Pancreas (tissue), 10 donors: Measurements from ENCODE around the gene PTGER3. TPM values are rescaled to one million over a fixed set of nuclear protein-coding genes. Genes with fewer than 3 reads are reported as not detected.
"Not testable (repeated sequence)": the region's sequence is repeated elsewhere in the genome, so short reads cannot be mapped to it uniquely, and the experiment has no call there.

Experiments used
- ATAC-seq, 4 donors: fragments of 200-7000 bp; cut with Tn5 transposase; one replicate each; pipeline versions ENCODE4 v1.8.0 to v1.9.1; 2020; ENCODE audit warnings: mild to moderate bottlenecking in 4 of 4, moderate library complexity in 4 of 4
- DNase-seq, 6 donors: peaks; one replicate each; pipeline ENCODE4 v3.0.0-alpha.2; 2020
- FAIRE-seq: peaks from 2 replicates; lab custom pipeline; 2012; peaks lifted over from hg19 to GRCh38; lab: Jason Lieb, UNC
- H3K27ac ChIP-seq, 4 donors: fragments of 200-600 bp; sonication (generic); 1 replicate in 3 of 4; 2 replicates in 1 of 4; pipeline versions ENCODE4 v1.5.0 to v1.8.0; 2020
- H3K27me3 ChIP-seq, 4 donors: fragments of 200-600 bp; one replicate each; pipeline ENCODE4 v1.8.0; 2021
- H3K36me3 ChIP-seq, 3 donors: fragments of 200-600 bp; sonication (generic) in 1 of 3; one replicate each; pipeline versions ENCODE4 v1.5.0 to v1.8.0; 2020 to 2021
- H3K4me1 ChIP-seq, 3 donors: fragments of 200-600 bp; one replicate each; pipeline ENCODE4 v1.8.0; 2021
- H3K4me3 ChIP-seq, 4 donors: fragments of 200-600 bp; sonication (generic) in 2 of 4; one replicate each; pipeline versions ENCODE4 v1.5.0 to v1.8.0; 2020 to 2021
- H3K9me3 ChIP-seq, 4 donors: fragments of 200-600 bp; one replicate each; pipeline ENCODE4 v1.8.0; 2021
- WGBS, 2 donors: extraction: QIAGEN DNeasy Blood & Tissue Kit; methylation state at CpG; one replicate each; pipeline ENCODE4 v1.1.7; 2013; 5-methylcytosine and 5-hydroxymethylcytosine counted together
- intact Hi-C, 3 donors: fragments of 100-400 bp; cut with DNase I; formaldehyde crosslinking; loops; one replicate each; pipeline versions ENCODE4 v1.11.1 to v1.14.2; 2022
- polyA plus RNA-seq, 2 donors: library from polyadenylated mRNA; stranded (reverse); fragments of 200-250 nt; gene quantifications; one replicate each; pipeline ENCODE4 v1.2.3, GENCODE V29; 2013
- total RNA-seq, 6 donors: library from RNA; stranded (reverse); fragmentation: NEBNext Ultra II Directional in 4 of 6; extraction: Animal tissue kit (Norgen Biotek cat#: 25700) in 4 of 6; gene quantifications; one replicate each; pipeline versions ENCODE4 v1.2.1 to v1.2.4, GENCODE V29; 2021 to 2023
- TF ChIP-seq, protein P1 (sequence below), 4 donors: fragments of 200-600 bp; sonication (generic) in 3 of 4; IDR thresholded peaks; one replicate each; pipeline versions ENCODE4 v1.5.0 to v1.8.0; 2021; ENCODE audit warnings: antibody characterized with exemption in 4 of 4
- donor health status: healthy with polysubstance abuse.
- donor health status: DM: no; HTN: no; CAD: no; lungs with moderate emphysema.
- donor health status: DM: no; HTN: no; CAD: no.
- donor health status: control.
- donor health status: control.
- donor health status: Bipolar disorder and iron deficiency.
- donor health status: DM: yes; HTN: yes; CAD: no.
- donor health status: DM: no; HTN: no; CAD: no.
- donor health status: DM: no; HTN: no; CAD: no.
- donor health status: DM: yes; HTN: yes; CAD: no.

PTGER3 gene
- total and polyA plus RNA-seq, 8 donors: 3.2 to 7.7 (median 6.0) TPM

DNA sequence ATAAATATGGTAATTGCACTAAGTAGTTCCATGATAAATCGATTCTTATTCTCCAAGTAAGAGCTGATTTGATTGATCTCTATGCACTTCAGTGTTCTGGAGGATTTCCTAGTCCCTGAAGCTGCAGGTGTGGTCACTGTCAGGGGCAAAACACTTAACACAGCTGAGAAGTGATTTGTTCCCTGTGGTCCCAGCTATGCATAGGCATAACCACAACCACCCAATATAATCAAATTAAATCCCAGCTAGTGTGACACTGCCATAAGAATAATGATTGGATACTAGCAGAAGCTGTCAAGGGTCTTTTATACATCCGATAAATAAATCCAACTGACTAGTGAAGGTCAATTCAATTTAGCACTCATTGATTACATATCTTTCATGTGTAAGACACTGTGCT, 60.1 kb downstream of the PTGER3 start:
- FAIRE-seq (no peak), DNase-seq (no peak), ATAC-seq (no peak)
- no peaks in the 10 kb centered on the region for H3K36me3 ChIP-seq
- TF ChIP-seq, protein P1, sequence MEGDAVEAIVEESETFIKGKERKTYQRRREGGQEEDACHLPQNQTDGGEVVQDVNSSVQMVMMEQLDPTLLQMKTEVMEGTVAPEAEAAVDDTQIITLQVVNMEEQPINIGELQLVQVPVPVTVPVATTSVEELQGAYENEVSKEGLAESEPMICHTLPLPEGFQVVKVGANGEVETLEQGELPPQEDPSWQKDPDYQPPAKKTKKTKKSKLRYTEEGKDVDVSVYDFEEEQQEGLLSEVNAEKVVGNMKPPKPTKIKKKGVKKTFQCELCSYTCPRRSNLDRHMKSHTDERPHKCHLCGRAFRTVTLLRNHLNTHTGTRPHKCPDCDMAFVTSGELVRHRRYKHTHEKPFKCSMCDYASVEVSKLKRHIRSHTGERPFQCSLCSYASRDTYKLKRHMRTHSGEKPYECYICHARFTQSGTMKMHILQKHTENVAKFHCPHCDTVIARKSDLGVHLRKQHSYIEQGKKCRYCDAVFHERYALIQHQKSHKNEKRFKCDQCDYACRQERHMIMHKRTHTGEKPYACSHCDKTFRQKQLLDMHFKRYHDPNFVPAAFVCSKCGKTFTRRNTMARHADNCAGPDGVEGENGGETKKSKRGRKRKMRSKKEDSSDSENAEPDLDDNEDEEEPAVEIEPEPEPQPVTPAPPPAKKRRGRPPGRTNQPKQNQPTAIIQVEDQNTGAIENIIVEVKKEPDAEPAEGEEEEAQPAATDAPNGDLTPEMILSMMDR (IDR thresholded peaks at IDR 0.05): no peak
- no peak overlapping the region for H3K27ac ChIP-seq
- intact Hi-C loops: no loop called here
- no peaks in the 10 kb centered on the region for H3K27me3 ChIP-seq
- no peaks in the 10 kb centered on the region for H3K9me3 ChIP-seq
- no peak overlapping the region for H3K4me3 ChIP-seq
- WGBS, 2 donors: 68 to 82% methylated on average over 2 of the region's 2 CpGs
- H3K4me1 ChIP-seq: peaks cover 6 to 10% (median 7%) of the 10 kb centered on the region in 3 donors

DNA sequence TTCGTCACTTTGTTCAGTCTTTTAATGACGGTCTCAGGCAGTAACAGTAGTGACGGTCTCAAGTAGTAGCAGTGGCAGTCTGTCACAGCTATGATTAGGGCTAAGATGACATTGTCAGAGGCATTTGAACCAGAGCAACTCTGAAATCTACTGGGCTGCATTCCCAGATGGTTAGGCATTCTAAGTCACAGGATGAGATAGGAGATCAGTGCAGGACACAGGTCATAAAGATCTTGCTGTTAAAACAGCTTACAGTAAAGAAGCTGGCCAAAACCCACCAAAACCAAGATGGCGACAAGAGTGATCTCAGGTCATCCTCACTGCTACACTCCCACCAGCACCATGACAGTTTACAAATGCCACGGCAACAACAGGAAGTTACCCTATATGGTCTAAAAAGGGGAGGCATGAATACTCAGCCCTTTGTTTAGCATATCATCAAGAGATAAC, 61.8 kb downstream of the PTGER3 start:
- H3K27ac ChIP-seq, H3K4me1 ChIP-seq, H3K9me3 ChIP-seq, DNase-seq, H3K27me3 ChIP-seq, H3K36me3 ChIP-seq, FAIRE-seq, intact Hi-C loops, H3K4me3 ChIP-seq, ATAC-seq: not testable (repeated sequence)
- 97% methylated on average over 5 of the region's 5 CpGs for WGBS, 2 donors

DNA sequence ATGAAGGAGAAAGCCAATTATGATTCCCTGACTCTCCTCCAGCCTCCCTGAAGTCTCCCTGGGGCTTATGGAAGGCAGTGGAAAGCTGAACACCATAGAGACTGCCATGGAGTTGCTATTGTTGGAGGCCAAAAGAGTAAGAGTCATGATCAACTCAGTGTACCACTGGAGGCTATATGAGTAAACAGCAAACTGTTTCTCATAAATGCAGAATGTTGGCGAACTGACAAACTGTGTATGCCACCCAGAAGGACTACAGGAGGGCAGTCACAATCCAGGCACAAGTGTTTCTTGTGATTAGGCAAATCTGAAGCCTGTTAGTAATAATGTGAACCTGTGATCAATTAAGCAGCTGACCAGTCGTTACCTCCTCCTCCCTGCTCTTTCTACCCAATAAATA, 62.3 kb downstream of the PTGER3 start:
- H3K4me3 ChIP-seq, DNase-seq, H3K9me3 ChIP-seq, intact Hi-C loops, H3K27me3 ChIP-seq, H3K27ac ChIP-seq, FAIRE-seq, H3K36me3 ChIP-seq, ATAC-seq: not testable (repeated sequence)
- peaks cover 0 to 11% (median 0%) of the 10 kb centered on the region in 3 donors for H3K4me1 ChIP-seq
- 97 to 100% methylated on average over 2 of the region's 2 CpGs for WGBS, 2 donors

DNA sequence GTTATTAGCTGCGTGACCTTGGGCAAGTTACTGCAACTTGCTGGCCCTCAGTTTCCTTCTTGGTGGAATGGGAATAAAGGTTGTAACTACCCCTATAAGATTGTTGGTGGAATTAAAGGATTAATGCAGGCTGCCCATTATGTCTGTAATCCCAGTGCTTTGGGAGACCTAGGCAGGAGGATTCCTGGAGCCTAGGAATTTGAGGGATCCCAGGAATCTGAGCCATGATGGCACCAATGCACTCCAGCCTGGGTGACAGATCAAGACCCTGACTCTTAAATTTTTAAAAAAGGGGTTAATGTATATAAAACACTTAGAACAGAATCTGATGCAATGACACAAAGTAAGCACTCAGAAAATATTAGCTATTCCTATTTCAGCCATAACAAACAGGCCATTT, 67.3 kb downstream of the PTGER3 start:
- H3K27ac ChIP-seq: no peak overlapping the region
- TF ChIP-seq, protein P1 (IDR thresholded peaks at IDR 0.05): no peak
- no peaks in the 10 kb centered on the region for H3K36me3 ChIP-seq
- H3K4me1 ChIP-seq: peaks cover 24 to 40% (median 24%) of the 10 kb centered on the region in 3 donors
- DNase-seq (no peak), ATAC-seq (no peak), FAIRE-seq (no peak)
- intact Hi-C loops: no loop called here
- H3K9me3 ChIP-seq: no peaks in the 10 kb centered on the region
- no peak overlapping the region for H3K4me3 ChIP-seq
- WGBS, 2 donors: 89 to 96% methylated on average over 1 of the region's 1 CpG
- H3K27me3 ChIP-seq: no peaks in the 10 kb centered on the region

DNA sequence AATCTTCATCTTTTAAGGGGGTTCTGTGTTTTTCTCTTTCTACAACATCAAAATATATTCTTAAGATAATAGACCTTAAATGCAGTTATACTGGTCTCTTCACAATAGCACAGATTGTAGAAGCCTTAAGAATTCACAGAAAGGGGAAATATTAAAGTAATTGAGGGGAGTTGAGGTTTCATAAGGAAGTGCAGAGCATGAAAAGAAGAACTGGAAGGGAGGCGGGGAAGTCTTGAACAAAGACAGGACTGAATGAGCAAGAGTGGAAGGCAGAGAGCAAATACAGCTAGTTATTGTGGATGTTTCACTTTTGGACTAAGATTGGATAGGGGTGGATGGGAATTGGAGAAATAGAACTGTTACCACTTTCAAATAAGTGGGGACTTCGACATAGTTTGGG, 67.7 kb downstream of the PTGER3 start:
- peak in 2 of 4 donors; percentile 9 to 10 for ATAC-seq
- H3K27ac ChIP-seq: no peak overlapping the region

DNA sequence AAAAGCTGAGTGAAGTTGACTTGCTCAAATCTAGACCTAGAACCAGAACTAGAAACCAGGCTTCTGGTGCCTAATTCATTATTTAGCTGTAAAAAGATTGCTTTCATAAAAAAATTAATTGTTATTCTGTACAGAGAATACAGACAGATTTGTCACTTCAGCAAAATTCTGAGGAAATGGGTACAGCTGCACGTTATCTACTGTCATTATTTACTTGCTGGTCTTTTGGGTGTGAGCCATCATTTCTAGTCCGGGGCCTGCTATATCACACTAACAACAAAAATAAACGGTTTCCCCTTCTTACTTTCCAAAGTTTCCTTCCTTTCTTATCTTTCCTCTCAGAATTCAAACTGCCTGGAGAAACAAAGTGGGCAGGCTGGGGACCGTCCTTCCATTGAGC, 68.3 kb downstream of the PTGER3 start:
- intact Hi-C loops: no loop called here
- WGBS, 2 donors: 11 to 12% methylated on average over 4 of the region's 4 CpGs
- no peak overlapping the region for H3K27ac ChIP-seq
- no peaks in the 10 kb centered on the region for H3K36me3 ChIP-seq
- H3K4me3 ChIP-seq: no peak overlapping the region
- peaks cover 24 to 40% (median 24%) of the 10 kb centered on the region in 3 donors for H3K4me1 ChIP-seq
- TF ChIP-seq, protein P1 (IDR thresholded peaks at IDR 0.05): no peak
- no peaks in the 10 kb centered on the region for H3K9me3 ChIP-seq
- DNase-seq: peak in 1 of 6 donors; percentile 22
- FAIRE-seq: no peak
- H3K27me3 ChIP-seq: no peaks in the 10 kb centered on the region
- ATAC-seq: peak in 3 of 4 donors; percentile 60 to 68 (median 62)

More for the DNA sequence above, 67.7 kb downstream of the PTGER3 start:
- DNase-seq: no peak
- FAIRE-seq: no peak
- H3K27me3 ChIP-seq: no peaks in the 10 kb centered on the region
- TF ChIP-seq, protein P1 (IDR thresholded peaks at IDR 0.05): no peak
- no peaks in the 10 kb centered on the region for H3K9me3 ChIP-seq
- H3K4me3 ChIP-seq: no peak overlapping the region
- no peaks in the 10 kb centered on the region for H3K36me3 ChIP-seq
- H3K4me1 ChIP-seq: peaks cover 24 to 40% (median 24%) of the 10 kb centered on the region in 3 donors
- 85 to 86% methylated on average over 2 of the region's 2 CpGs for WGBS, 2 donors
- intact Hi-C loops: no loop called here
